Mesenteric fat pad (tissue), 1 donor: Measurements from ENCODE around the gene MCM7. TPM values are rescaled to one million over a fixed set of nuclear protein-coding genes. Genes with fewer than 3 reads are reported as not detected.
"Not testable (repeated sequence)": the region's sequence is repeated elsewhere in the genome, so short reads cannot be mapped to it uniquely, and the experiment has no call there.

Source experiments
- DNase-seq: peaks from one replicate; pipeline ENCODE4 v3.0.0-alpha.2; 2020; ENCODE audit warnings: low spot score
- long read RNA-seq: library from polyadenylated mRNA; unstranded; transcript quantifications from one replicate; pipeline ENCODE4 v2.0.0, GENCODE V29; 2020
- total RNA-seq: library from RNA; stranded (reverse); fragmentation: NEBNext Ultra II Directional; extraction: Animal tissue kit (Norgen Biotek cat#: 25700); gene quantifications from one replicate; pipeline ENCODE4 v1.2.1, GENCODE V29; 2021
- donor health status: DM: yes; HTN: yes; CAD: no.

The MCM7 gene
- total RNA-seq, result 22.7 TPM
- long read RNA-seq, transcript MCM7-201 (15 exons, 2,957 nt), result major isoform, 33 of 45 reads
- long read RNA-seq, partial matches to known transcripts, result 6 of 45 reads
- long read RNA-seq, other reads (novel, unspliced or antisense), result 6 of 45 reads

DNA sequence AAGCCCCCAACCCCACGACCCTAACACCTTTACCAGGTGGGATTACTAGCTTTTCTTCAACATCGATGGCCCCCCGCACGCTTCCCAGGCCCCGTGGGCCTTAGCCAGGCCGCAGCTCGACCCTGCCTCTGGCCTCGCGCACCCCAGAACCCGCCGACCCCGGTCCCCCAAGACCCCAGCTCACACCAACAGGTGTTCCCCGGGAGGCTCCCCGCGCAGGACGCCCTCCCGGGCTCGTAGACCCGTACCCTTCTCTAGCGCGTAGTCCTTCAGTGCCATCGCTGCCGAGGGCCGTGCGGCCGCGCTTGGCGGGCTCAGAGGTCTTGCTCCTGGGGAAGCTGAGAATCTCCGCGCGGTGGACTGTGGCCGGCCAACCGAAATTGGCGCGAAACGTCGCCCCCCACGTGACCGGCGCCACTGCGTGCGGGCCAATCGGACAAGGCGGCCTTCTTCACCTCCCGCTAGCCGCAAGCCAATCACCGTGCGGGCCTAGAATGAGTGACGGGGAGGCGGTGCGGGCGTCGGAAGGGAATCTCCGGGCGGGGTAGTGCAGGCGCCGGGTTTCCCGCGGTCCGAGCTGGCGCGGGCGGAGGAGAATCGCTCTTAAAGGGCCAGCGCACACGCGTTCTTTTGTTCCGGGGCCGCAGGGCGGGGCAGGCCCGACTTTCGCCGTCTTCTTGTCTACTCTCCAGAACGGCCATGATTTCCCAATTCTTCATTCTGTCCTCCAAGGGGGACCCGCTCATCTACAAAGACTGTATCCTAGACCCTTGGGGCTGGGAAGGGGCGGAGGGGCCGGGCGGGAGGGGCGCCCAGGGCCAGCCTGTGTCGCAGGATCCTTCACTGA, at the start of gene MCM7, which contains the start of gene AP4M1:
MCM7 (minus strand) TSS at position 382 of the 847 bp plus-strand sequence; CDS start at position 279, 103 bp downstream.
AP4M1 (plus strand) TSS at position 628 of the 847 bp plus-strand sequence; CDS start at position 700, 72 bp downstream.
- peak; percentile 99 for DNase-seq

DNA sequence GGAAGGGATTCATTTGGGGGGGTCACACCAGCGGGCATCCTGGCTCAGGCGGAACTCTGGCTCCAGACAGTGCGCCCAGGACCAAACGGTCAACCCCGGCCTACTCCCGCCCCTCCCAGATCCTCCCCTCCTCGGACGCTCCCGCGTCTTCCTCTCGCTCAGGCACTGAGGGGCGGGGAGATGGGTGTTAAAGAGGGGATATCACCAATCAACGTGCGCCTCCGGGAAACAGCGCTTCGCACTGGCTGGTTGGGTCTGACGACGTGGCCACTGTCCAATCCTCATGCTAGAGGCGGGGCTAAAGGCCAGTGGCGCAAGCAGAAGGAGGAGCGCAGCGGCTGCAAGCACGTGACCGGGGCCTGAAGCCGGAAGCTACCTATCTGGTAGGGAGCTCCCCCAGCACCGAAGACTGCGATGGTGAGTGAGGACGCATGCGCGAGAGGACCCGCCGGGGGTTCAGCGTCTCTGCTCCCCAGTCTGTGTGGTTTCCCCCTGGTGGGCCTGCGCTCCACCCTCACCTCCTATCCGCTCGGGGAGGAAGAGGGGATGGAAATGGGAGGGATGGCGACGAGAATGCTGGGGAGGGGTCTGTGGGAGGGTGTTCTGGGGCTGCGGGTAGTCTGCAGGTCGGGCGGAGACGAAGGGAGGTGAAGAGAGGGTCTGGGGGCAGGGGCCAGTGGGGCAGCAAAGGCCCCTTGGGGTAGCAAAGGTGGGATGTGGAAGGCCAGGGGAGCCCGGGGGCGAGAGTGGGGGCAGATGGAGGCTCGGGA, 47.5 kb upstream of the MCM7 start, which contains the start of gene LAMTOR4:
LAMTOR4 (plus strand) TSS at position 360 of the 770 bp plus-strand sequence; CDS start at position 415, 55 bp downstream.
- DNase-seq, result peak; percentile 99

DNA sequence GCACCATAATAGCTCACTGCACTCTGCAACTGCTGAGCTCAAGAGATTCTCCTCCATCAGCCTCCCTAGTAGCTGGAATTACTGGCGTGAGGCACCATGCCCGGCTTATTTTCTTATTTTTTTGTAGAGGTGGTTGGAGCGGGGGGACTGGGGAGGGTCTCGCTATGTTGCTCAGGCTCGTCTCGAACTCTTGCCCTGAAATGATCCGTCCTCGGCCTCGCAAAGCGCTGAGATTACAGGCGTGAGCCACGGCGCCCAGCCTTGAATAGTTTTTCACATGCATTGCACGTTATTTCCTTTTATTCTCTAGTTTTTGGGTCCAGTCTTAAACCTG, 47.0 kb upstream of the MCM7 start:
- DNase-seq, result no peak

DNA sequence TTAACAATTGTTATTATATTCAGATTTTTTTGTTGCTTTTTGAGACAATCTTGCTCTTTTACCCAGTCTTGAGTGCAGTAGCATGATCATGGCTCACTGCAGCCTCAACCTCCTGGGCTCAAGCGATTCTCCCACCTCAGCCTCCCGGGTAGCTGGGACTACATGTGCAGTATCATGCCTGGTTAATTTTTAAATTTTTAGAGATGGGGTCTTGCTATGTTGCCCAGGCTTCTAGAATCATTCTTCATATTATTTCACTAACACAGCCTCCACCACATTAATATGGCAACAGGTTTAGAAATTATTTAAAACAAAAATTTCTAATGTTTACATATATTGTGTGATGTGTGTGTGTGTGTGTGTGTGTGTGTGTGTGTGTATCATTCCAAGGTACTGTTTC, 46.1 kb upstream of the MCM7 start:
- no peak for DNase-seq

DNA sequence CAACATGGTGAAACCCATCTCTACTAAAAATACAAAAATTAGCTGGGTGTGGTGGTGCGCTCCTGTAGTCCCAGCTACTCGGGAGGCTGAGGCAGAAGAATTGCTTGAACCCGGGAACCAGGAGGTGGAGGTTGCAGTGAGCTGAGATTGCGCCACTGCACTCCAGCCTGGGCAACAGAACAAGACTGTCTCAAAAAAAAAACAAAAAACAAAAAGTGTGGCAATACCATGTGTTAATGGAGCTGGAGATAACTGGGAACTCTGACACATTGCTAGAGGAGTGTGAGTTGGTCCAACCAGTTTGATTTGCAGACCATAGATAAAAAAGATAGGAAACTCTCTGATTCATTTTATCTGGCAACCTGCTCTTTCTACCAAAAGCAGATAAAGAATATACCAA, 45.2 kb upstream of the MCM7 start:
- not testable (repeated sequence) for DNase-seq

DNA sequence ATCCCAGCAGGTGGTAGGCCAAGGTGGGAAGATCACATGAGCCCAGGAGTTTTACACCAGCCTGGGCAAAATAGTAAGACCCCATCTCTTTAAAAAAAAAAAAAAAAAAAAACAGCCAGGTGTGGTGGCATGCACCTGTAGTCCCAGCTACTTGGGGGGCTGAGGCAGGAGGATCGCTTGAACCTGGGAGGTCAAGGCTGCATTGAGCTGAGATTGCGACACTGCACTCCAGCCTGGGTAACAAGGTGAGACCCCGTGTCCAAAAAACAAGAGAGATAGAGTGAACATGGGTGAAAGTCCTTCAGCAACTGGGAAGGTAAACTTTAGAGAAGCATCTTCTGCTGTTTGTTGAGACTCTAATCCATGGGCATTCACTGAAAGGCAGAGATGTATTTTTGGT, 41.3 kb upstream of the MCM7 start:
- no peak for DNase-seq

DNA sequence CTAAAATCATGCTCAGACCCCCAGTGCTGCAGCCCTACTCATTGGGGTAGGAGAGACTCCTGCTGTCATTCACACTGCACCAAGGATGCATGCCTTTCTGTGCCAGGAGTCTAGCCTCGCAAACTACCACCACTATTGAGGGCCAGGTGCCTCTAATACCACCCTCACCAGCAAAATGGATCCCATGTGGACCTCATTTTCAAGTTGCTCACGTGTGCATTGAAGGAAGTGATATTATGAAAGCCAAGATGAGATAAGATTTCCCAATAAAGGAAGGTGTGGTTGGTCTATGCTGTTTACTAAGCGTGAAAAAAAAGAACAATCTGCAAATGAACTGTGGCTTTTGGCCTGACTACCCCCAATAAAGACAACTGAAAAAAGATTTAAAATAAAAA, 40.4 kb upstream of the MCM7 start:
- DNase-seq, result no peak

DNA sequence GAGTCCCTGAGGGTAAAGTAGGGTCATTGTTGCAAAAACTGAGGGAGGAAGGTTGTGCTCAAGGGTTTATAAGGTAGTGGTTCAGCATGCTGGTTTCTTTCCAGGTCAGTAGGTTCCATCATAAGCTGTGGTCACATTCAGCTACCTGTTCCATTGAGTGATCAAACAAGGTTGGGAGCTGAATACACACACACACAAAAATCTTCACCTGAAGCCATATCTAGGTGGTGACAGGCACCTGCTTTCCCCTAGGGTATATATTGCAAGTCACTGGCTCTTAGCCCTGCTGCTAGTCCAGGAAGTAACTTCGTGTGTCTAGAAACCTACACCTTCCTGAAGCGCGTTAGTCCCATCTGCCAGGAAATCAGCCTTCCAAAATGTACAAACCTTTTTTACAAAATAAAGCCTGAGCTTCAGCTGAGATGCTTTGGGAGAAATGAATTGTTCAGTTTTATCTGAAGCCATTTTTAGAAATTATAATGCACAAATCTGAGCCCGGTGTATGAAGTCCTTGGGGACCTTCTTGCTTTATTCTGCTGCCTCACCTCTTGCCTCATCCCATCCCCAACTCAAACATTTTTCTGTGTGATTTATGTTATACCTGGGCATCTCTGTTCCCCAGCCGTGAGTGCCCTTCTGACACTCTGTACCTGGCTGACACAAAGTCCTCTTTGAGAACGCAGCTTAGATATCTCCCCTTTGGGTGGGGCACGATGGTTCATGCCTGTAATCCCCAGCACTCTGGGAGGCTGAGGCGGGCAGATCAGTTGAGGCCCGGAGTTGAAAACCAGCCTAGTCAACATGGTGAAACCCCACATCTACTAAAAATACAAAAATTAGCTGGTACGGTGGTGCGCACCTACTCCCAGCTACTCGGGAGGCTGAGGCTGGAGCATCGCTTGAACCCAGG, 36.9 kb upstream of the MCM7 start:
- DNase-seq, result no peak

DNA sequence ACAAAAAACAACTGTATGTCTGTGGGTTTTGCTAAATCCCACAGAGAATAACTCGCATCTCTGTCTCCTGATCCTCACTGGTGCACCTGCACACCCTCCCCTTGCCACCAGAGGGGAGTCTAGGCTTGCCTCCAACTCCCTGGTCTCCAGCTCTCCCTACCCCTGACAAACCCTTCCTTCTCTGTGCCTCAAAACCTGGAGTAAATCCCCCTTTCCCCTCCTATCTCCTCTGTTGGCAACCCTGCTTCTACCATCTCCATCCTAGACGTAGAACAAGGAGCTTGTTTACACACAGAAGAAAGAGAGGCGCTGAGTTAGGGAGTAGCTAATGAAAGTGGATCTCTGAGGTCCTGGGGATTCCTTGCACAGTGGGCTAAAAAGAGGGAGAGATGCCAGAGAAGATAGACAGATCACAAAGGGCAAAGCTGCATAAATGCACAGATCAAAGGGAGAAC, 31.5 kb upstream of the MCM7 start:
- DNase-seq, result no peak

DNA sequence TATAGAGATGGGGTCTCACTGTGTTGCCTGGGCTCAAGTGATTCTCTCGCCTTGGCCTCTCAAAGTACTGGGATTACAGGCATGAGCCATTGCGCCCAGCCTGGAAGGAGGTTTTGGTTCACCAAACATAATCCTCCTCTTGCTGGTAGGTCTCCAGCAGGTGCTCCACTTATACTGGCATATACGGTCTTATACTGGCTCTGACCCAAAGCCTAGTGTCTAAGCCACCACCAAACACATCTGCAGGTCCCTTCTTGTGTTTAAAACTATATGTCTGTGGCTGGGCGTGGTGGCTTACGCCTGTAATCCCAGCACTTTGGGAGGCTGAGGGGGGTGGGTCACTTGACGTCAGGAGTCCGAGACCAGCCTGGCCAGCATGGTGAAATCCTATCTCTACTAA, 30.9 kb upstream of the MCM7 start:
- DNase-seq, result no peak

DNA sequence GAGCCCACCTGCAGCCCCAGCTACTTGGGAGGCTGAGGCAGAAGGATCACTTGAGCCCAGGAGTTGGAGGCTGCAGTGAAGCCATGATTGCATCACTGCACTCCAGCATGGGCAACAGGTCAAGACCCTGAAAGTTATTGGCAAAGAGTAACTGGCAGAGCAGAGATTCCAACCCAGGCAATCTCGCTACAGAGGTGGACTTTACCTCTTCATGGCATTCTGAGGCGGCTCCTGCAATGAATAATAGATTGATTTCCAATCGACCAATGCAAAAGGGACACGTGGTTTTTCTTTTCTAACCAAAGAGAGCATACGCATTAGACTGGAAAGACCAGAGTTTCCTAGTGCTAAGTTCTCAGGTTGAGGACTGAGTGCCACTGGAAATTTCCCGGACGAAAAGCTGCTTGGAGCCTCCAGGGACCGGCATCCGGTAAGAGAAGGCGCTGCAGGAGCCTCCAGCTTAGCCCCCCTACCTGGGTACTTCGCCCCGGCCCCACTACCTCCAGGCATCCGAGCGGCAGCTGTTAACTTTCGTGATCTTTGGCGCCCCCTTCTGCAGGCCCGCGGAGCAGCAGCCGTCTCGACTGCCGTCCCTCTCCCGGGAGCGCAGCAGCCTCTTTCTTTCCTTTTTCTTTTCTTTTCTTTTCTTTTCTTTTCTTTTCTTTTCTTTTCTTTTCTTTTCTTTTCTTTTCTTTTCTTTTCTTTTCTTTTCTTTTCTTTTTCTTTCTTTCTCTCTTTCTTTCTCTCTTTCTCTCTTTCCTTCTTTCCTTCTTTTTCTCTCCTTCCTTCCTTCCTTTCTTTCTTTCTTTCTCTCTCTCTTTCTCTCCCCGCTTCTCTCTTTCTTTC, 29.6 kb upstream of the MCM7 start:
- peak; percentile 93 for DNase-seq

DNA sequence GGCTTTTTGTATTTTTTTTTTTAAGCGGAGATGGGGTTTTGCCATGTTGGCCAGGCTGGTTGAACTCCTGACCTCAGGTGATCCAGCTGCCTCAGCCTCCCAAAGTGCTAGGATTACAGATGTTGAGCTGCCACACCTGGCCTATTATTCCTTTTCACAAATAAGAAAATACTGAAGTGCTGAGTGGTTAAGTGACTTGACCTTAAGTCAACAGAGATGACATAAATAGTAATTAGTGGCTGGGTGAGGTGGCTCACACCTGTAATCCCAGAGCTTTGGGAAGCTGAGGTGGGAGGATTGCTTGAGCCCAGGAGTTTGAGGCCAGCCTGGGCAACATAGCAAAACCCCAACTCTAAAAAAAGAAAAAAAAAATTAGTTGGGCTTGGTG, 29.0 kb upstream of the MCM7 start:
- not testable (repeated sequence) for DNase-seq

DNA sequence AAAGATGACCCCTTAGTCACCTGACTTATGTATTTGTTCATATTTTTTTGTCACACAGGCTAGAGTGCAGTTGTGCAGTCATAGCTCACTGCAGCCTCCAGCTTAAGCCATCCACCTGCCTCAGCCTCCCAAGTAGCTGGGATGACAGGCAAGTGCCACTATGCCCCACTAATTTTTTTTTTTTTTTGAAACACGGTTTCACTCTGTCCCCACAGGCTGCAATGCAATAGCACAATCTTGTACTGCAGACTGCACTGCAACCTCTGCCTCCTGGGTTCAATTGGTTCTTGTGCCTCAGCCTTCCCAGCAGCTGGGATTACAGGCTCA, 27.4 kb upstream of the MCM7 start:
- DNase-seq, result no peak

DNA sequence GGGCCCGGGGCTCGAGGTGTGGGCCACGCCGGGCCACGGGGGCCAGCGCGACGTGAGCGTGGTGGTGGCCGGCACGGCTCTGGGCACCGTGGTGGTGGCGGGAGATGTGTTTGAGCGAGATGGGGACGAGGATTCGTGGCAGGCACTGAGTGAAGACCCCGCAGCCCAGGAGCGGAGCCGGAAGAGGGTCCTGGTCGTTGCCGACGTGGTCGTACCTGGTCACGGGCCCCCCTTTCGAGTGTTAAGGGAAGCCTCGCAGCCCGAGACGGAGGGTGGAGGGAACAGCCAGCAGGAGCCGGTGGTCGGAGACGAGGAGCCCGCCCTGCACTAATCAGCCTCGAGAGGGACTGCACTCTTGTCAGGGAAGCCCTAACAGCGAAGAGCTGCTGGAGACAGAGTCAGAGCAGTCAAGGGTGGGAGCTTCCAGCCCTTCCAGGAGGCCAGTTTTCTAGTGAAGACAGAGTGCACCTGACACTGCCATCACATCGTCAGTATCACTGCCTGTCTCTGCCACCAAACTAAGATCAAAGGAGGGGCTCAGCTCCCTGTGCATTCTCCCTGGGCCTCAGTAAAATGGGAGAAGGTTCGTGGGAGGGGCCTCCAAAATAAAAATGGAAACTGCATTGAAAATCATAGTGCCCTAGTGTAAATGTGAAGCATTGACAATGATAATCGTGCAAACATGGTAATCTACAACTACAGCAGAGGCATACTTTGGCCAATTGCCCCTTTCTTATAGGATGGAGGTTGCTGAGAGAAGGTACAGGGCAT, 26.9 kb upstream of the MCM7 start:
- no peak for DNase-seq

DNA sequence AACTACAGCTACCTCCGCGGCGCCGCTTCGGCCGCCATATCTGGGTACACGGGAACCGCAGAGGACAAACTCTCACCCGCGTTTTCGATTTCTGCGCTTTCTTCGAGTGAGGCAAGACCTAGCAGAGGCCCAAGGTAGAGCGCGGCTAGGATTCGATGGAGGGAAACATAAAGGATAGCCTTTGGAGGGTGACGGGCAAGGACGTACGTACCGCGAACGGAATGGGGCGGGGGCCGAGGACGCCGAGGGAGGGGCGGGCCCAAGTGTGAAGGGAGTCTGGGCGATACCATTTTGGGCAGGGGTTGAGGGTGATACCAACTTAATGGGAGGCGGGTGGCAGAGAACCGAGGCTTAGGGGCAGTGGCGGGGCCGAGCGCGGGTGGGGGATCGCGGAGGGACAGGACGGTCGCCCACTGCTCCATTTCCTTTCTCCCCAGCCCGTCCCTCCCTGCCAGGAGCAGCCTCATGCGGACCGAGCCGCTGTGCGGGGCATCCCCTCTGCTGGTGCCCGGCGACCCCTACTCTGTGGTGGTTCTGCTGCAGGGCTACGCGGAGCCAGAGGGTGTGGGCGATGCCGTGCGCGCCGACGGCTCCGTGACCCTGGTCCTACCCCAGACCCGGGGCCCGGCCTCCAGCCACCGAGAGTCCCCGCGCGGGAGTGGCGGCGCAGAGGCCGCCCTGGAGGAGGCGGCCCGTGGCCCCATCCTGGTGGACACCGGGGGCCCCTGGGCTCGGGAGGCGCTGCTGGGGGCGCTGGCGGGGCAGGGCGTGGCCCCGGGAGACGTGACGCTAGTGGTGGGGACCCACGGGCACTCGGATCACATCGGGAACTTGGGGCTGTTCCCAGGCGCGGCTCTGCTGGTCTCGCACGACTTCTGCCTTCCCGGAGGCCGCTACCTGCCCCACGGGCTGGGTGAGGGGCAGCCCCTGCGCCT, 26.0 kb upstream of the MCM7 start, which contains the start of gene MBLAC1:
MBLAC1 (plus strand) TSS at position 37 of the 935 bp plus-strand sequence; CDS start at position 466, 429 bp downstream.
- DNase-seq, result peak; percentile 96

DNA sequence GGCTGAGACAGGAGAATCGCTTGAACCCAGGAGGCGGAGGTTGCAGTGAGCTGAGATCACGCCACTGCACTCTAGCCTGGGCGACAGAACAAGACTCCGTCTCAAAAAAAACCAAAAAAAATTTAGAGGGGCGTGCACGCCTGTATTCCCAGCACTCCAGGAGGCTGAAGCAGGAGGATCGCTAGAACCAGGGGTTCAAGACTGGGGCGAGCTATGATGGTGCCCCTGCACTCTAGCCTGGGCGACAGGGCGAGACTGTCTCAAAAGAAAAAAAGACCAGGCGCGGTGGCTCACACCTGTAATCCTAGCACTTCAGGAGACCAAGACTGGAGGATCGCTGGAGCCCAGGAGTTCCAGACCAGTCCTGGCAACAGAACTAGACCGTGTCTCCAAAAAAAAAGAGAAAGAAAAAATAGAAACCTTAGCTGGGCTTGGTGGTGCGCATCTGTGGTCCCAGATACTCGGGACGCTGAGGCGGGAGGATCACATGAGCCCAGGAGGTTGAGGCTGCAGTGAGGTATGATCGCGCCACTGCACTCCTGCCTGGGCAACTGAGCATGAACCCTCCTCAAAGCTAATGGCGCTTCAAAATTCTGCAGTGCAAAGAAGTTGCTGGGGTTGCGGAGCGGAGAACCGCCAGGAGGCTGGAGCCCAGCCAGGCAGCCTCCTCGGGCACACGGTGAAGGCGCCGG, 25.2 kb upstream of the MCM7 start:
- no peak for DNase-seq
